ENCODE results near the gene RPP30.

RPP30 gene

DNA sequence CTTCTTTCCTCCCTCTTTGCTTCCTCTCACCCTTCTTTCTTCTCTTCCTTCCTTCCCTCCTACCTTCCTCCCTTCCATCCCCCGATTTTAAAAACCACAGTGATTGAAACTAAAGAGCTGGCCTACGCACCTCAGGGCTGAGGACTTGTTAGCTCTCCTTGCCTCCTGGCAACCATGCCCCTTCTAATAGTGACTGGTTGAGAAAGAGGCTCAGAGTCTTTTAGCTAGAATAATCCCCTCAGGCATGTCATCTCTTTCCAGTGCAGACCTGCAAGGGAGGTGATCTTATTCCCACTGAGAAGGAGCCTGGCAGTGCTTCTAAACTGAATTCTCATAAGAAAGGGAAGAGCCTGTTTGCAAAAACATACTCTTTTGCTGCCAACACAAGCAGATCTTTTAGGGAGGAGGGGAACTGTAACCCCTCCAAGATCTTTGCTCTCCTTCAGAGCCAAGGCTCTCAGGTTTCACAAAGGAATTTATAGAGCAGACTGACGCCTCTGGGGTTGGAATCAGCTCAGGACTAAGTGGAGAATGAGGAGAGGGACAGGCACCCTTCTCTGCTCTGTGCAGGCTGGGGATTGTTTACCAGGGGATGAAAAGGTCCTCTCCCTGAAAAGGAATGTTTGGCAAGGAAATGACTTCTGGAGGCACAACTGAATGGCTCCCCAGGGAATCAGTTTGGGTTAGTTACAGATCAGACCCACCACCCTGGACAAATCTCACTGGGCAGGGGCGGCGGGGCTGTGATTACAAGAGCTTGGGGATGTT lies 58.5 kb downstream of the RPP30 start:
- peak; percentile 92 for DNase-seq (ENCODE audit: low read depth)
- no peak overlapping the region for H3K4me3 ChIP-seq (ENCODE audit: low read depth, low read length)
- TF ChIP-seq, protein P1, sequence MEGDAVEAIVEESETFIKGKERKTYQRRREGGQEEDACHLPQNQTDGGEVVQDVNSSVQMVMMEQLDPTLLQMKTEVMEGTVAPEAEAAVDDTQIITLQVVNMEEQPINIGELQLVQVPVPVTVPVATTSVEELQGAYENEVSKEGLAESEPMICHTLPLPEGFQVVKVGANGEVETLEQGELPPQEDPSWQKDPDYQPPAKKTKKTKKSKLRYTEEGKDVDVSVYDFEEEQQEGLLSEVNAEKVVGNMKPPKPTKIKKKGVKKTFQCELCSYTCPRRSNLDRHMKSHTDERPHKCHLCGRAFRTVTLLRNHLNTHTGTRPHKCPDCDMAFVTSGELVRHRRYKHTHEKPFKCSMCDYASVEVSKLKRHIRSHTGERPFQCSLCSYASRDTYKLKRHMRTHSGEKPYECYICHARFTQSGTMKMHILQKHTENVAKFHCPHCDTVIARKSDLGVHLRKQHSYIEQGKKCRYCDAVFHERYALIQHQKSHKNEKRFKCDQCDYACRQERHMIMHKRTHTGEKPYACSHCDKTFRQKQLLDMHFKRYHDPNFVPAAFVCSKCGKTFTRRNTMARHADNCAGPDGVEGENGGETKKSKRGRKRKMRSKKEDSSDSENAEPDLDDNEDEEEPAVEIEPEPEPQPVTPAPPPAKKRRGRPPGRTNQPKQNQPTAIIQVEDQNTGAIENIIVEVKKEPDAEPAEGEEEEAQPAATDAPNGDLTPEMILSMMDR (conservative IDR thresholded peaks at IDR 0.05; ENCODE audit: low read depth, low read length) = no peak

DNA sequence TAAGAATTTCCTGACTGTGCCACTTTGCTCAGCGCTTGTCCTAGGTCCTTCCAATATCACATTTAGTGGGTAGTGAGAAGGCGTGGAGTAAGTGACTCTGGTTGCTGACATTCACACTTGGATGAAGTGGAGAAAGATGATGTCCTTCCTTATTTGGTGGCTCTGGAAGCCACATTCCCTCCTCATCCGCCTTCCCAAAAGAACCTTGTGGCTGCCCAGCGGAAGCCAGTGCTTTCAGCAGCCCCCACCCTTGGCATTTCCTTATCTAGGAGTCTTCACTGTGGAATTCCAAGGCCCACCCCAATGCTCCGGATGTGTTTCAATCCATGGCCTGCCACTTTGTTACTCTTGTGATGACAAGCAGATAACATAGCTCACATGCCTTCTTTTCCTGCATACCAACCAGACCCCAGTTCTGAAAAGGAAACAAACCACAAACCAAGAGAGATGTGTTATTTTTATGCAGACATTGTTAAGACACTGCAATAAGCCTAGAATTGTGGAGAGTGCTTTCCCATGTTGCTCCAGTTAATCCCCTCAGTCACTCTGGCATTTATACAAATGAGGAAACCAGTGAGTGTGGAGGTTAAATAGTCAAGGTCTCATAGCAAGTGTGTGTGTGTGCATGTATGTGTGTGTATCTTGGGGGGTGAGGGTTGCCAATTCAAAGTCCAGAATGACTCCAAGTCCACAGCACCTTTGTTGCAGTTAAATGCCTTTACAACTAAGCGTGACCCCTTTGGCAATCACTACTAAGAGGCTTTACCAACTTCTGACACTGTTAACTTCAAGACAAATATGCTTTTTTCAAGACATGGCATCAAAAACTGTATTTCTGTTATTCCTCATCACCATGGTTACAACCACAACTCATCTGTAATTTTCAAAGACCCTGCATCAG lies 59.4 kb downstream of the RPP30 start:
- peak; percentile 92 for DNase-seq (ENCODE audit: low read depth)
- TF ChIP-seq, protein P1 (conservative IDR thresholded peaks at IDR 0.05; ENCODE audit: low read depth, low read length) = no peak
- no peak overlapping the region for H3K4me3 ChIP-seq (ENCODE audit: low read depth, low read length)

DNA sequence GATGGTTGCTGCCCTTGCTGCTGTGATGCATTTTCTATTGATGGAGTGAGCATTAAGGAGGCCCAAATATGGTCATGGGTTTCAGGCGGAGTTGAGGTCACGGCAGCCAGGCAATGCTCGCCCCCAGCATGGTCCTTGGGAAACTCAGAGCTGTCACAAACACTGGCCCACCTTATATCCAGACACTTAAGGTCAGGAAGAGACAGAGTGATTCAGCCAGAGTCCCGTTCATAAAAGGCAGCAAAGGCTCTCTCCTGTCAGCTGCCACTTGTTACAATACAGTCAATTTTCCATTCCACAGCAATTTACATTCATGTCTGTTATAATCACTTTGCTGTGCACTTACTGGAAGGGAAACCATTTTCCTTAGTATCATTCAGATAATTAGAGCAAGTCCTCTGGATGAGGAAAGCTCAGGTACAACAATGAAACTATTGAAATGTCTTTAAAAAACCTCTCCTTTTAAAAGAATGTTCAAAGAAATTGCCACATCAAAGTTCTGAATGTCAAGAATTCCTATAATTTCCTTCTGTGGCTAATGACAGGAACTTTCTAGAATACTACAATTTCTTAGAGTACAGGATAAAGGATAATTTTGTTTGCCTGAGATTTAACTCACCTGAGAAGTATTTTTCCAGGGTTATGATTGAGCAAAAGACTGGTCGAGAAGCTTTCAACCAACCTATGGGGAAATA lies 64.0 kb downstream of the RPP30 start:
- TF ChIP-seq, protein P1 (conservative IDR thresholded peaks at IDR 0.05; ENCODE audit: low read depth, low read length) = no peak
- DNase-seq (ENCODE audit: low read depth) = no peak
- H3K4me3 ChIP-seq (ENCODE audit: low read depth, low read length) = no peak overlapping the region

DNA sequence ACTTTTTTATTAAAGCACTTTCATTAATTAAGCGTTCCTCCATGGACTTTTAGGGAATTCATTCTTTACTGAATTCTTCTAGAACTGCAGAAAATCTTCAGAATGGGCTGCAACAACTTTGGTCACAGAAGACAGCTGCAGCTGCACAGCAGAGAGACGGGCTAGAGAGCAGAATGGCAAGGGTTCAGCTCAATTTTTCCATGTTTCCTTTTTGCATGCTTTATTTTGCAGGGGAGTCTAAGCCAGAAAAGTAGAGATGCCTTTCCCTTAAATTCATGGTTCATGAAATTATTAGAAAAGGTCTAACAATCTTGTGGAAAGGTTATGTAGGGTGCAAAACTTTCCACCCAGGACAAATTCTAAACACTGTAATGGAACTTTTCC lies 64.5 kb downstream of the RPP30 start:
- TF ChIP-seq, protein P1 (conservative IDR thresholded peaks at IDR 0.05; ENCODE audit: low read depth, low read length) = no peak
- no peak overlapping the region for H3K4me3 ChIP-seq (ENCODE audit: low read depth, low read length)
- DNase-seq (ENCODE audit: low read depth) = no peak

DNA sequence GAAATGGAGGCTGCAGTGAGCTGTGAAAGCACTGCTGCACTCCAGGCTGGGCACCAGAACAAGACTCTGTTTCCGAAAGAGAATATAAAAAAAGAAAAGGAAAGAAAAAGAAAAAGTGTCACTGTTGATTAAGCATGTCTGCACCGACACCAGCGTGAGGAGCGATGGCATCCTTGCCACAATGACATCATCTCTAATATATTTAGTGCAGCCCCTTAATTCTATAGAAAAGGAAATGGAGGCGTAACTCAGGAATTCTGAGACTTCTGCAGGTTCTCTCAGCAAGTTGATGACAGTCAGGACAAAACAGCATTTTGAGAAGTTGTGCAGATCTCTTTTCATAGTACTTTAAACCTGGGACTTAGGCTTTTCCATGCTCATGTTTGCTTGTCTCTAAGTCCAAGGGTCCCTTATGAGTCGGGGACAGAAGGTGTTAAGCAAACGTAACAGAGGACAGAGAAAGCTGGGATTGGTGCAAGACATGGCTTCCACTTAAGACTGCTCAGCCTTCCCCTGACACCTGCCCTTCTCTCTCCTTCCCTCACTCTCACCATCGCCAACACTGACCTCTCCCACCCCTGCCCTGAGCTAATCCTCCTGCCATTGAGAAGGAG lies 66.0 kb downstream of the RPP30 start:
- TF ChIP-seq, protein P1 (conservative IDR thresholded peaks at IDR 0.05; ENCODE audit: low read depth, low read length) = no peak
- no peak overlapping the region for H3K4me3 ChIP-seq (ENCODE audit: low read depth, low read length)
- DNase-seq (ENCODE audit: low read depth) = no peak

DNA sequence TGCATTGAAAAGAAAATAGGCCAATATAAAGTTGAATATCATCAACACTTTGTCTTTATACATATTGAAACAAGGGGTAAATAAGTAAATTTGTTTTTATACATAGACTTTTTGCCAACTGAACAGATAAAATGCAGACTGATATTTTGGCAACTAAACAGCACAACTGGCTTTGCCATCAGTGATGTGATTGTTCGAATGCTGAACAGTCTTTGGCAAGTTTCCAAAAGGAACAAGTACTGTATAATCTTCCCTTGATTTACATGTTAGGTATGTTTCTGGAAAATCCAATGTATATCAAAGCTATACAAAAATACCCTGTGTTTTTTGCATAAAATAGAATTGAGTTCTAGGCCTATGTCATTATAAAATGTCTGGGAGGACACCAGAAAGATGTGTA lies 67.3 kb downstream of the RPP30 start:
- no peak overlapping the region for H3K4me3 ChIP-seq (ENCODE audit: low read depth, low read length)
- TF ChIP-seq, protein P1 (conservative IDR thresholded peaks at IDR 0.05; ENCODE audit: low read depth, low read length) = no peak
- DNase-seq (ENCODE audit: low read depth) = no peak
